GM12892 (cell line): ENCODE data around the gene EXOC4.

Experiments used
- DNase-seq: peaks from one replicate; pipeline ENCODE4 v3.0.0; 2011; ENCODE audit not compliant: insufficient read length
- FAIRE-seq: peaks from 2 replicates; lab custom pipeline; 2011; peaks lifted over from hg19 to GRCh38; lab: Jason Lieb, UNC
- POLR2A ChIP-seq: IDR thresholded peaks from 2 replicates; pipeline ENCODE4 v1.6.1; 2011; ENCODE audit warnings: low read depth, low read length, control low read depth
- POLR2AphosphoS5 ChIP-seq: IDR thresholded peaks from 2 replicates; pipeline ENCODE4 v1.6.1; 2011; ENCODE audit warnings: low read depth, low read length, control low read depth
- TAF1 ChIP-seq: IDR thresholded peaks from 2 replicates; pipeline ENCODE4 v1.6.1; 2011; ENCODE audit warnings: low read depth, mild to moderate bottlenecking, control low read depth, low read length, borderline replicate concordance

The EXOC4 gene

GRCh38 chr7:133609806-133610205 is 356.9 kb downstream of the EXOC4 start:
- FAIRE-seq (no peak), DNase-seq (no peak)
- no peak for TF ChIP-seq POLR2AphosphoS5
- TF ChIP-seq POLR2A: no peak
- no peak for TF ChIP-seq TAF1

- FAIRE-seq (no peak), DNase-seq (no peak)
- TF ChIP-seq POLR2AphosphoS5 (no peak), POLR2A (no peak), TAF1 (no peak)
These were observed 359.1 kb downstream of the EXOC4 start for GRCh38 chr7:133611955-133612354.

GRCh38 chr7:133613250-133613790 is 360.4 kb downstream of the EXOC4 start:
- FAIRE-seq: no peak
- no peak for DNase-seq
- TF ChIP-seq POLR2A (no peak), POLR2AphosphoS5 (no peak), TAF1 (no peak)

GRCh38 chr7:133614251-133614650 is 361.4 kb downstream of the EXOC4 start:
- TF ChIP-seq POLR2AphosphoS5: no peak
- no peak for TF ChIP-seq TAF1
- no peak for TF ChIP-seq POLR2A
- DNase-seq: no peak
- FAIRE-seq: no peak

GRCh38 chr7:133618970-133619369 is 366.1 kb downstream of the EXOC4 start:
- FAIRE-seq (no peak), DNase-seq (no peak)
- no peak for TF ChIP-seq POLR2AphosphoS5
- no peak for TF ChIP-seq POLR2A
- no peak for TF ChIP-seq TAF1

- no peak for TF ChIP-seq TAF1
- TF ChIP-seq POLR2A: no peak
- TF ChIP-seq POLR2AphosphoS5: no peak
- no peak for DNase-seq
- FAIRE-seq: no peak
These were observed 366.6 kb downstream of the EXOC4 start for GRCh38 chr7:133619491-133619890.

- DNase-seq (no peak), FAIRE-seq (no peak)
These were observed 370.8 kb downstream of the EXOC4 start for GRCh38 chr7:133623721-133624120.

GRCh38 chr7:133625046-133625445 is 372.2 kb downstream of the EXOC4 start:
- TF ChIP-seq TAF1 (no peak), POLR2A (no peak), POLR2AphosphoS5 (no peak)
- FAIRE-seq: no peak
- no peak for DNase-seq

More at GRCh38 chr7:133623721-133624120, 370.8 kb downstream of the EXOC4 start:
- no peak for TF ChIP-seq POLR2A
- no peak for TF ChIP-seq POLR2AphosphoS5
- no peak for TF ChIP-seq TAF1

GRCh38 chr7:133629701-133630100 is 376.8 kb downstream of the EXOC4 start:
- TF ChIP-seq POLR2AphosphoS5: no peak
- no peak for TF ChIP-seq TAF1
- TF ChIP-seq POLR2A: no peak
- FAIRE-seq: no peak
- no peak for DNase-seq

- no peak for TF ChIP-seq POLR2AphosphoS5
- no peak for TF ChIP-seq TAF1
- no peak for TF ChIP-seq POLR2A
- DNase-seq (no peak), FAIRE-seq (no peak)
These were observed 380.2 kb downstream of the EXOC4 start for GRCh38 chr7:133633055-133633454.

GRCh38 chr7:133635541-133635940 is 382.7 kb downstream of the EXOC4 start:
- DNase-seq (no peak), FAIRE-seq (no peak)
- TF ChIP-seq TAF1 (no peak), POLR2AphosphoS5 (no peak), POLR2A (no peak)

GRCh38 chr7:133638857-133639256 is 386.0 kb downstream of the EXOC4 start:
- DNase-seq (no peak), FAIRE-seq (no peak)
- TF ChIP-seq POLR2AphosphoS5: no peak
- no peak for TF ChIP-seq TAF1
- no peak for TF ChIP-seq POLR2A
